ENCODE measurements around the gene MTMR3.

MTMR3 gene

DNA sequence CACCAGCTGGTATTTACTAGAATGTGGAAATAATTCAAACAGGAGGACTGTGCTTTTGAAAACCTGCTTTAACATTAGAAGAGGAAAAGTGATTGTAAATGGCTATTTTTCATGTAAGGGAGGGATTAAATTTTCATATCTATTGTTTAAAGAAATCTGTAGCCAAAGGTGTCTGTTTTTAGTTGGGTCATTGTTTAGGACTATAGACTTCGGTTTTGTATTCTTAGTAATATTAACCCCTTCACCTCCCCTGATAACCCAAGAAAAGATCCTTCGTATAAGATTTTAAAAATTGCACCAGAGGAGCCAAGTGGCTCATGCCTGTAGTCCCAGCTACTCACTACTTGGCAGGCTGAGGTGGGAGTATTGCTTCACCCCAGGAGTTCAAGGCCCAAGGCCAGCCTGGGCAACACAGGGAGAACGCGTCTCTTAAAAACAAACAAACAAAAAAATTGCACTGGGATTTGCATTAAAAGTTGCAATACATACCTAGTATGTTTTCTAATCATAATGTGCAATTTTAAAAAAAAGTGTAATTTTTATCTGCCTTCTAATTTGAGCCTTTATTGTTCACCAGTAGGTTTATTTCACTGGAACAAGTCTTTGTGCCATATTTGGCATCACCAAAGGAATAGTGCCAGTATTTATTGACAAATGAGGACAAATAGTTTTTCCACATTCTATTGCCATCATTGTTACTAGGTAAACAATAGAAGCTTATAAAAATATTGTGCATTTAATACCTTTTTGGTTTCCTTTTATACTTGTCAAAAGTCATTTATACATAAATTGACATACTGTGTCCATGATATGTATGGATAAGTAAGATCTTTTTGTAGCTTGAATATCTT is 34.3 kb downstream of the MTMR3 start:
- H3K27me3 ChIP-seq (ENCODE audit: low read depth, low read length), result no peaks in the 10 kb centered on the region
- peaks cover 7 to 60% of the 10 kb centered on the region in 2 donors for H3K4me1 ChIP-seq (ENCODE audit: control insufficient read depth in 1 of 2, insufficient read depth in 2 of 2, low read length in 2 of 2)
- H3K4me3 ChIP-seq (ENCODE audit: low read depth in 1 of 2, low read length in 2 of 2), result no peak overlapping the region
- no peaks in the 10 kb centered on the region for H3K36me3 ChIP-seq (ENCODE audit: control insufficient read depth in 1 of 2, insufficient read depth in 2 of 2, low read length in 2 of 2)
- no peak overlapping the region for H3K27ac ChIP-seq (ENCODE audit: low read length)
- no peaks in the 10 kb centered on the region for H3K9me3 ChIP-seq (ENCODE audit: control insufficient read depth in 1 of 2, low read length in 2 of 2)

DNA sequence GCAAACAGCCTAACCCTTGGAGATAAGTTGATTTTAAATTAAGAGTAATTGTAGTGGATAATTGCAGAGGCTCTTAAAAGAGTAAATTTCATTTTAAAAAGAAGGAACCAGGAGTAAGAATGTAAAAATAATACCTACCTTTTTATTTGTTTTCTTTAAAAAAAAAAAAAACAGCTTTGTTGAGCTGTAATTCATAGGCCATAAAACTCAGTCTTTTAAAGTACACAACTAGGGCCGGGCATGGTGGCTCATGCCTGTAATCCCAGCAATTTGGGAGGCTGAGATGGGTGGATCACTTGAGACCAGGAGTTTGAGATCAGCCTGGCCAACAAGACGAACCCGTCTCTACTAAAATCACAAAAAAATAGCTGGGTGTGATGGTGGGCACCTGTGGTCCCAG is 42.4 kb downstream of the MTMR3 start:
- Histone ChIP-seq H3K27me3 (ENCODE audit: low read depth, low read length) (no peaks in the 10 kb centered on the region), H3K36me3 (ENCODE audit: control insufficient read depth in 1 of 2, insufficient read depth in 2 of 2, low read length in 2 of 2) (no peaks in the 10 kb centered on the region), H3K9me3 (ENCODE audit: control insufficient read depth in 1 of 2, low read length in 2 of 2) (no peaks in the 10 kb centered on the region), H3K27ac (ENCODE audit: low read length) (no peak overlapping the region), H3K4me1 (ENCODE audit: control insufficient read depth in 1 of 2, insufficient read depth in 2 of 2, low read length in 2 of 2) (peaks cover 0 to 8% of the 10 kb centered on the region in 2 donors), H3K4me3 (ENCODE audit: low read depth in 1 of 2, low read length in 2 of 2) (no peak overlapping the region)

DNA sequence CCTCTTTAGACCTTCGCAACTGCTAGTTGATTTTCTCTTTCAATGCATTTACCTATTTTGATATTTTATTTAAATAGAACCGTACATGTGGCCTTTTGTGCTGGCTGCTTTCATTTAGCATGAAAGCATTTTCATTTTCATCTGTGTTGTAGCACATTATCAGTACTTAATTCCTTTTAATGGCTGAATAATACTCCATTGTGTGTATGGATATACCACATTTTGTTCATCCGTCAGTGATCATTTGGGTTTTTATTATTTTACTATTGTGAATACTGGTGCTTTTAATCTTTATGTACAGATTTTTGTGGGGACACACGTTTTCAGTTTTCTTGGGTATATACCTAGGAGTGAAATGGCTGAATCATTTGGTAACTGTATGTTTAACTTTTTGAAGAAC is 43.1 kb downstream of the MTMR3 start:
- no peak overlapping the region for H3K27ac ChIP-seq (ENCODE audit: low read length)
- H3K4me1 ChIP-seq (ENCODE audit: control insufficient read depth in 1 of 2, insufficient read depth in 2 of 2, low read length in 2 of 2), result peaks cover 0 to 8% of the 10 kb centered on the region in 2 donors
- H3K36me3 ChIP-seq (ENCODE audit: control insufficient read depth in 1 of 2, insufficient read depth in 2 of 2, low read length in 2 of 2), result no peaks in the 10 kb centered on the region
- H3K4me3 ChIP-seq (ENCODE audit: low read depth in 1 of 2, low read length in 2 of 2), result no peak overlapping the region
- H3K9me3 ChIP-seq (ENCODE audit: control insufficient read depth in 1 of 2, low read length in 2 of 2), result no peaks in the 10 kb centered on the region
- H3K27me3 ChIP-seq (ENCODE audit: low read depth, low read length), result no peaks in the 10 kb centered on the region

DNA sequence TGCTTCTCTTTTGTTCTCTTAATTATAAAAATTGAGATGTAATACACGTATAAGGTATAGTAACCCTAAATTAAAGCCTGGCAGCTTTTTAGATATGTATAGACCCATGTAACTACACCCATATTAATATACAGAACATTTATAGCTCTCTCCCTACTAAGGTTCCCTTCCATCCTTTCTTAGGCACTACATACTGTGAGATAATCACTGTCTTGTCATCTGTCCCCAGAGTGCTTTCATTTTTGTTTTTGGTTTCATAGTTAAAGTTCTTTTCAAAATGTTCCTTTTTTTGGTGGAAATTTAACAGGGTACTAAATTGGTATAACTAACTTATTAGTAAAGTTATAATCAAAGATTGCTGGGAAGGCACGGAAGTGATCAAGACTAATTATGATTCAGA is 49.2 kb downstream of the MTMR3 start:
- Histone ChIP-seq H3K27ac (ENCODE audit: low read length) (no peak overlapping the region), H3K36me3 (ENCODE audit: control insufficient read depth in 1 of 2, insufficient read depth in 2 of 2, low read length in 2 of 2) (no peaks in the 10 kb centered on the region), H3K4me3 (ENCODE audit: low read depth in 1 of 2, low read length in 2 of 2) (no peak overlapping the region), H3K4me1 (ENCODE audit: control insufficient read depth in 1 of 2, insufficient read depth in 2 of 2, low read length in 2 of 2) (peaks cover 2 to 4% of the 10 kb centered on the region in 2 donors), H3K27me3 (ENCODE audit: low read depth, low read length) (no peaks in the 10 kb centered on the region), H3K9me3 (ENCODE audit: control insufficient read depth in 1 of 2, low read length in 2 of 2) (no peaks in the 10 kb centered on the region)

DNA sequence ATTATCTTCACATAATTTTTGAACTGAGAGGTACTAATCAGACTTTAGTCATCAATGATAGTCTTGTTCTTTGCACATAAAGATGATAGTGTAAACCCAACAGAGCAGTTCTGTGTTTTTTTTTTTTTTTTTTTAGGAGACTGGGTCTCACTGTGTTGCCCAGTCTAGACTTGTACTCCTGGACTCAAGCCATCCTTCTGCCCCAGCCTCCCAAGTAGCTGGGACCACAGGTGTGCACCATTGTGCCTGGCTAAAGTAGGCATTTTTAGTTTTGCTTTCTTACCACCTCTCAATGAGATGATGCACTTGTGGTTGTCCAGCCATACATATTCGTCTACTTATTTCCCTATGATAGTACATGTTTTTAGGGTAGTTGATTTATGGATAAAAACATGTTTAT is 50.6 kb downstream of the MTMR3 start:
- Histone ChIP-seq H3K36me3 (ENCODE audit: control insufficient read depth in 1 of 2, insufficient read depth in 2 of 2, low read length in 2 of 2) (no peaks in the 10 kb centered on the region), H3K9me3 (ENCODE audit: control insufficient read depth in 1 of 2, low read length in 2 of 2) (no peaks in the 10 kb centered on the region), H3K27me3 (ENCODE audit: low read depth, low read length) (no peaks in the 10 kb centered on the region), H3K4me3 (ENCODE audit: low read depth in 1 of 2, low read length in 2 of 2) (no peak overlapping the region), H3K4me1 (ENCODE audit: control insufficient read depth in 1 of 2, insufficient read depth in 2 of 2, low read length in 2 of 2) (peaks cover 2 to 4% of the 10 kb centered on the region in 2 donors), H3K27ac (ENCODE audit: low read length) (no peak overlapping the region)

DNA sequence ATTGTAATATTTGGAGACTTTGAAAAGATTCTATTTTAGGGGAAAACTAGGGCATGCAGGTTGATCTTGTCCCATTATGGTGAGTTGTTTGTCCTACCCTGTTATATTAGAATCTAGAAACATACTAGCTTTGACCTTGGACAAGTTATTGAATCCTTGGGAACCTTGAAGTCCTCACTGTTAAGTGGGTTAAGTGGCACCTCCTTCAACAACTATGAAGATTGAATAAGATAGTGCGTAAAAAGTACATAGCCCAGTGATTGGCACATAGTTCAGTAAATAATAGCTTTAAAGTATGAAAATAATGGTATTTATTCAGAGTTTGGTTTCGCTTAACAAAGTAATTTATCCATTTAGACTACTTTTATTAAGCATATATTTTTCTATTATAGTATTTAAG is 51.6 kb downstream of the MTMR3 start:
- no peaks in the 10 kb centered on the region for H3K9me3 ChIP-seq (ENCODE audit: control insufficient read depth in 1 of 2, low read length in 2 of 2)
- H3K27ac ChIP-seq (ENCODE audit: low read length), result no peak overlapping the region
- H3K36me3 ChIP-seq (ENCODE audit: control insufficient read depth in 1 of 2, insufficient read depth in 2 of 2, low read length in 2 of 2), result no peaks in the 10 kb centered on the region
- no peaks in the 10 kb centered on the region for H3K27me3 ChIP-seq (ENCODE audit: low read depth, low read length)
- peaks cover 2 to 4% of the 10 kb centered on the region in 2 donors for H3K4me1 ChIP-seq (ENCODE audit: control insufficient read depth in 1 of 2, insufficient read depth in 2 of 2, low read length in 2 of 2)
- H3K4me3 ChIP-seq (ENCODE audit: low read depth in 1 of 2, low read length in 2 of 2), result no peak overlapping the region

DNA sequence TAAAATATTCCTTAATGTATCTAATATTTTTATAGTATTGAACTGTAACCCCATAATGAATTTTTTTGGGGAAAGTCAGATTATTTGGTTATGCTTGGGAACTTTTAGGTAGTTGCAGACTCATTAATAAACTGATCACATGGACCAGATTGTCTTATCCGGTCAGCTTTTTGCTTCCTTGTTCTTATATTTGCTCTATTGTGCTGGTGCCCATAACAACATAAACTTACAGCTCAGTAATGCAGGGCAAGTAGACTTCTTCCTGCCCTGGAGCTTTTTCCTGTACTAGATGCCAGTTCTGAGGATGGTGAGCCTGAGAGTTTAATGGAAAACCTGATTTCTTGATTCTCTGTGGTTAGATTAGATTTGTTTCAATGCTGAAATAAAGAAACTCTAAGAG is 53.2 kb downstream of the MTMR3 start:
- Histone ChIP-seq H3K4me1 (ENCODE audit: control insufficient read depth in 1 of 2, insufficient read depth in 2 of 2, low read length in 2 of 2) (peaks cover 2 to 4% of the 10 kb centered on the region in 2 donors), H3K9me3 (ENCODE audit: control insufficient read depth in 1 of 2, low read length in 2 of 2) (no peaks in the 10 kb centered on the region), H3K4me3 (ENCODE audit: low read depth in 1 of 2, low read length in 2 of 2) (no peak overlapping the region), H3K36me3 (ENCODE audit: control insufficient read depth in 1 of 2, insufficient read depth in 2 of 2, low read length in 2 of 2) (no peaks in the 10 kb centered on the region), H3K27ac (ENCODE audit: low read length) (no peak overlapping the region), H3K27me3 (ENCODE audit: low read depth, low read length) (no peaks in the 10 kb centered on the region)

DNA sequence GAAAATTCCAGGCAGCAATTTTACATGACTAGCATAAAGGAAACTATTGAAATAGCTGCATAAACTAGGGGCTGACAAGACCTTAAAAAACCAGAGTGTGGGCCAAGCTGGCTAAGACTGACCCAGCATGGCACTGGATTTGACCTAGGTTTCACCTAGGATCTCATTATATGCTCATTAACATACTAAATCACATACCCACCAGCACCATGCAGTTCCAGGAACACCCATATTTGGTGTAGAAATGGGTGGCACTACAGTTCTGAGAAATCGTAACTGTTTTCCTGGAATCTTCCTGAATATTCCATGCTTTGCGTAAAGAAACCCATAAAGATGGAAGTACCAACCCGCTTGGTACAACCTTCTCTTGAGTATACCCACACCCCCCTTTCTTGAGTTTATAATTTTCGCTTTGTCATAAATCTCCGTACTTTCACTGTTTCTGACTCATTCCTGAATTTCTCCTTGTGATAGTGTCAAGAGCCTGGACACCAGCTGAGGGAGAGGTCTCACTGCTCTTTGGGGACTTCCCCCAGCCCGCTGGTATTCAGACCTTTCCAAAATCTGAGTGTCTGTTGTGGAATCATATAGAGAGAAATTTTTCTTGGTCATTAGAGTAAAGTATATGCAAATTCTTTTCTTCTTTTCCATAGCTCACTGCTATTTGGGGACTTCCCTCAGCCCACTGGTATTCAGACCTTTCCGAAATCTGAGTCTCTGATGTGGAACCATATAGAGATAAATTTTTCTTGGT is 55.1 kb downstream of the MTMR3 start:
- H3K27me3 ChIP-seq (ENCODE audit: low read depth, low read length), result no peaks in the 10 kb centered on the region

DNA sequence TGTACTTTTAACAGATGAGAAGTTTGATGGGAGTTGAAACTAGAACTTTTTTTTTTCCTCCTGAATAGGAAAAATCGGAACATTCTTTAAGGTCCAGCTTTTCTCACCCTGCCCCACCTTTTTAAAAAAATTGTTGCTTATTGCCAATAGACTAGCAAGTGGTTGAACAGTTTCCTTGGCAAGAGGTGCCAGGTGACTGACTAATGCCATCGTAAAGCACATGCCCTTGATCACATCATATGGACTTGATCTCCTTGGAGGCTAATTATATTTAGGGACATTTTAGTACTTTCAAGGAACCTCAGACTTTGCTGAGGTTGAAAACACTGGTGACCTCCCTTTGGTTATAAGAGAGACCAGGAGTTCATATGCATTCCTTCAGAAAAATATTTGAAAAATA is 57.6 kb downstream of the MTMR3 start:
- no peaks in the 10 kb centered on the region for H3K36me3 ChIP-seq (ENCODE audit: control insufficient read depth in 1 of 2, insufficient read depth in 2 of 2, low read length in 2 of 2)
- H3K9me3 ChIP-seq (ENCODE audit: control insufficient read depth in 1 of 2, low read length in 2 of 2), result no peaks in the 10 kb centered on the region
- H3K27me3 ChIP-seq (ENCODE audit: low read depth, low read length), result no peaks in the 10 kb centered on the region
- H3K4me3 ChIP-seq (ENCODE audit: low read depth in 1 of 2, low read length in 2 of 2), result no peak overlapping the region
- no peak overlapping the region for H3K27ac ChIP-seq (ENCODE audit: low read length)
- peaks cover 2 to 17% of the 10 kb centered on the region in 2 donors for H3K4me1 ChIP-seq (ENCODE audit: control insufficient read depth in 1 of 2, insufficient read depth in 2 of 2, low read length in 2 of 2)

More for the DNA sequence above, 55.1 kb downstream of the MTMR3 start:
- H3K4me1 ChIP-seq (ENCODE audit: control insufficient read depth in 1 of 2, insufficient read depth in 2 of 2, low read length in 2 of 2), result peaks cover 2 to 4% of the 10 kb centered on the region in 2 donors
- no peak overlapping the region for H3K27ac ChIP-seq (ENCODE audit: low read length)
- H3K9me3 ChIP-seq (ENCODE audit: control insufficient read depth in 1 of 2, low read length in 2 of 2), result no peaks in the 10 kb centered on the region
- no peak overlapping the region for H3K4me3 ChIP-seq (ENCODE audit: low read depth in 1 of 2, low read length in 2 of 2)
- H3K36me3 ChIP-seq (ENCODE audit: control insufficient read depth in 1 of 2, insufficient read depth in 2 of 2, low read length in 2 of 2), result no peaks in the 10 kb centered on the region

DNA sequence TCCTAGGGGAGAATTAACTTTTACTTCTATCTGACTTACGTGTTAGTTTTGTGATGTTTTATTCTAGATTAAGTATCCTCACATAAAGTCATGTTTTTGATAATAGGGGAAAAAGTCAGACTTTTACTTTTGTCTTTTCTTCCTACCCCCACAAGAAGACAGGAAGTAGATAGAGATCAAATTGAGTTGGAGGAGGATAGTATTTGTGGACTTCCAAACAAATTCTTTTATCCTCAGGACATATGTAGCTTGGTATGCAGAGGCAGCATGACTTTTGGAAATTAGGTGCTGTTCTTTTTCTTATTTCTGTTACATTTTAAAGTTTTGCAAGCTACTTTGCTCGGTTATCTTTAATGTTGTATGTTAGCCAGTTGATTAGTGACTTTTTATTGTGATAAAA is 61.4 kb downstream of the MTMR3 start:
- no peaks in the 10 kb centered on the region for H3K36me3 ChIP-seq (ENCODE audit: control insufficient read depth in 1 of 2, insufficient read depth in 2 of 2, low read length in 2 of 2)
- no peak overlapping the region for H3K4me3 ChIP-seq (ENCODE audit: low read depth in 1 of 2, low read length in 2 of 2)
- no peaks in the 10 kb centered on the region for H3K9me3 ChIP-seq (ENCODE audit: control insufficient read depth in 1 of 2, low read length in 2 of 2)
- H3K27ac ChIP-seq (ENCODE audit: low read length), result no peak overlapping the region
- H3K4me1 ChIP-seq (ENCODE audit: control insufficient read depth in 1 of 2, insufficient read depth in 2 of 2, low read length in 2 of 2), result peaks cover 3 to 41% of the 10 kb centered on the region in 2 donors
- H3K27me3 ChIP-seq (ENCODE audit: low read depth, low read length), result no peaks in the 10 kb centered on the region

DNA sequence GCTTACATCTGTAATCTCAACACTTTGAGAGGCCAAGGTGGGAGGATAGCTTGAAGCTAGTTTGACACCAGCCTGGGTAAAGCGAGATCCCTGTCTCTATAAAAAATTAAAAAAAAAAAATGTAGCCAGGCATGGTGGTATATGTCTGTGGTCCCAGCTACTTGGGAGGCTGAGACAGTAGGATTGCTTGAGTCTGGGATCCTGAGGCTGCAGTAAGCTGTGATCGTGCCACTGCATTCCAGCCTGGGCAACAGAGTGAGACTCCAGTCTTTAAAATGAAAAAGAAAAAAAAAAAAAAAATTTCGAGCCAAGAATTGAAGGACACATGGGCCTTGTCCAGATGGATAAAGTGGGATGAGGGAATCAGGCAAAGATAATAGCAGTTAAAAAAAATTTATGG is 62.5 kb downstream of the MTMR3 start:
- no peaks in the 10 kb centered on the region for H3K9me3 ChIP-seq (ENCODE audit: control insufficient read depth in 1 of 2, low read length in 2 of 2)
- H3K27ac ChIP-seq (ENCODE audit: low read length), result no peak overlapping the region
- H3K4me1 ChIP-seq (ENCODE audit: control insufficient read depth in 1 of 2, insufficient read depth in 2 of 2, low read length in 2 of 2), result peaks cover 3 to 47% of the 10 kb centered on the region in 2 donors
- H3K27me3 ChIP-seq (ENCODE audit: low read depth, low read length), result no peaks in the 10 kb centered on the region
- H3K36me3 ChIP-seq (ENCODE audit: control insufficient read depth in 1 of 2, insufficient read depth in 2 of 2, low read length in 2 of 2), result no peaks in the 10 kb centered on the region
- no peak overlapping the region for H3K4me3 ChIP-seq (ENCODE audit: low read depth in 1 of 2, low read length in 2 of 2)
